Measurements from ENCODE around the gene DBN1.
"Not testable (repeated sequence)": the region's sequence is repeated elsewhere in the genome, so short reads cannot be mapped to it uniquely, and the experiment has no call there.

DBN1 gene

GRCh38 chr5:177427211-177427822 lies 46.1 kb downstream of the DBN1 start:
- DNase-seq: no peak

GRCh38 chr5:177426566-177427210 lies 46.7 kb downstream of the DBN1 start, which contains the start of gene GRK6:
GRK6 (plus strand) TSS chr5:177426676; CDS start chr5:177426846, 170 bp downstream.
- DNase-seq: no peak

- peak; percentile 100 for DNase-seq
Measured at GRCh38 chr5:177425801-177426565, 47.5 kb downstream of the DBN1 start.

- DNase-seq: no peak
Measured at GRCh38 chr5:177425196-177425800, 48.1 kb downstream of the DBN1 start.

- DNase-seq: no peak
Measured at GRCh38 chr5:177423671-177424070, 49.8 kb downstream of the DBN1 start.

- no peak for DNase-seq
Measured at GRCh38 chr5:177421062-177421798, 52.2 kb downstream of the DBN1 start.

- not testable (repeated sequence) for DNase-seq
Measured at GRCh38 chr5:177420472-177420871, 53.0 kb downstream of the DBN1 start.

- DNase-seq: peak; percentile 62
Measured at GRCh38 chr5:177419046-177419445, 54.4 kb downstream of the DBN1 start.

- DNase-seq: not testable (repeated sequence)
Measured at GRCh38 chr5:177417081-177417480, 56.4 kb downstream of the DBN1 start.

GRCh38 chr5:177414481-177414880 lies 59.0 kb downstream of the DBN1 start:
- no peak for DNase-seq

GRCh38 chr5:177412603-177413233 lies 60.7 kb downstream of the DBN1 start:
- DNase-seq: no peak

GRCh38 chr5:177410575-177410974 lies 62.9 kb downstream of the DBN1 start:
- DNase-seq: no peak

GRCh38 chr5:177409043-177409801 lies 64.2 kb downstream of the DBN1 start, which contains the start of gene F12:
F12 (minus strand) TSS chr5:177409564; CDS start chr5:177409527, 37 bp downstream.
- DNase-seq: no peak
